ENCODE results near the gene FAM174B. TPM values are rescaled to one million over a fixed set of nuclear protein-coding genes. Genes with fewer than 3 reads are reported as not detected.

The FAM174B gene
- total RNA-seq, 2 donors from 2014 or later: 5.7 to 7.0 TPM

GRCh38 chr15:92627014-92627413 lies 28.6 kb downstream of the FAM174B start:
- Mint-ChIP-seq H3K27ac (no peak overlapping the region), H3K4me1 (peaks cover 16% of the 10 kb centered on the region), H3K27me3 (no peaks in the 10 kb centered on the region), H3K9me3 (no peaks in the 10 kb centered on the region), H3K4me3 (no peak overlapping the region), H3K36me3 (ENCODE audit: low read depth) (peaks cover 4% of the 10 kb centered on the region)
- no peak for ATAC-seq (replicated peaks)

GRCh38 chr15:92625251-92625980 lies 30.2 kb downstream of the FAM174B start:
- peak overlapping the region; percentile 77 for H3K4me3 Mint-ChIP-seq
- peak overlapping the region; percentile 98 for H3K27ac Mint-ChIP-seq
- no peaks in the 10 kb centered on the region for H3K9me3 Mint-ChIP-seq
- no peaks in the 10 kb centered on the region for H3K27me3 Mint-ChIP-seq
- peaks cover 16% of the 10 kb centered on the region for H3K4me1 Mint-ChIP-seq
- peaks cover 4% of the 10 kb centered on the region for H3K36me3 Mint-ChIP-seq (ENCODE audit: low read depth)
- peak; percentile 90 for ATAC-seq (replicated peaks)

GRCh38 chr15:92624401-92624991 lies 31.1 kb downstream of the FAM174B start:
- H3K27me3 Mint-ChIP-seq: no peaks in the 10 kb centered on the region
- H3K36me3 Mint-ChIP-seq (ENCODE audit: low read depth): peaks cover 4% of the 10 kb centered on the region
- peaks cover 12% of the 10 kb centered on the region for H3K4me1 Mint-ChIP-seq
- peak overlapping the region; percentile 77 for H3K4me3 Mint-ChIP-seq
- no peaks in the 10 kb centered on the region for H3K9me3 Mint-ChIP-seq
- ATAC-seq (replicated peaks): no peak
- peak overlapping the region; percentile 98 for H3K27ac Mint-ChIP-seq

- Mint-ChIP-seq H3K27me3 (no peaks in the 10 kb centered on the region), H3K4me1 (peaks cover 12% of the 10 kb centered on the region), H3K4me3 (no peak overlapping the region), H3K36me3 (ENCODE audit: low read depth) (peaks cover 4% of the 10 kb centered on the region), H3K9me3 (no peaks in the 10 kb centered on the region), H3K27ac (peak overlapping the region; percentile 98)
- ATAC-seq (replicated peaks): no peak
These were observed 32.1 kb downstream of the FAM174B start for GRCh38 chr15:92623435-92623834.

GRCh38 chr15:92621972-92622533 lies 33.5 kb downstream of the FAM174B start:
- Mint-ChIP-seq H3K4me1 (peaks cover 12% of the 10 kb centered on the region), H3K27ac (peak overlapping the region; percentile 48), H3K36me3 (ENCODE audit: low read depth) (peaks cover 4% of the 10 kb centered on the region), H3K27me3 (no peaks in the 10 kb centered on the region), H3K9me3 (no peaks in the 10 kb centered on the region), H3K4me3 (peak overlapping the region; percentile 30)
- no peak for ATAC-seq (replicated peaks)

GRCh38 chr15:92620991-92621390 lies 34.6 kb downstream of the FAM174B start:
- no peak for ATAC-seq (replicated peaks)
- no peak overlapping the region for H3K27ac Mint-ChIP-seq
- H3K36me3 Mint-ChIP-seq (ENCODE audit: low read depth): peaks cover 4% of the 10 kb centered on the region
- H3K4me3 Mint-ChIP-seq: no peak overlapping the region
- H3K27me3 Mint-ChIP-seq: no peaks in the 10 kb centered on the region
- H3K4me1 Mint-ChIP-seq: peaks cover 12% of the 10 kb centered on the region
- no peaks in the 10 kb centered on the region for H3K9me3 Mint-ChIP-seq

GRCh38 chr15:92619145-92620101 lies 36.2 kb downstream of the FAM174B start:
- no peak for ATAC-seq (replicated peaks)

GRCh38 chr15:92617549-92618520 lies 37.7 kb downstream of the FAM174B start:
- ATAC-seq (replicated peaks): no peak

More at GRCh38 chr15:92619145-92620101, 36.2 kb downstream of the FAM174B start:
- H3K4me3 Mint-ChIP-seq: no peak overlapping the region
- no peaks in the 10 kb centered on the region for H3K27me3 Mint-ChIP-seq
- peak overlapping the region; percentile 12 for H3K27ac Mint-ChIP-seq
- H3K9me3 Mint-ChIP-seq: no peaks in the 10 kb centered on the region
- H3K4me1 Mint-ChIP-seq: no peaks in the 10 kb centered on the region
- no peaks in the 10 kb centered on the region for H3K36me3 Mint-ChIP-seq (ENCODE audit: low read depth)

GRCh38 chr15:92616621-92617548 lies 38.7 kb downstream of the FAM174B start:
- H3K4me3 Mint-ChIP-seq: no peak overlapping the region
- ATAC-seq (replicated peaks): no peak
- no peaks in the 10 kb centered on the region for H3K36me3 Mint-ChIP-seq (ENCODE audit: low read depth)
- no peaks in the 10 kb centered on the region for H3K4me1 Mint-ChIP-seq
- no peak overlapping the region for H3K27ac Mint-ChIP-seq
- no peaks in the 10 kb centered on the region for H3K9me3 Mint-ChIP-seq
- no peaks in the 10 kb centered on the region for H3K27me3 Mint-ChIP-seq

More at GRCh38 chr15:92617549-92618520, 37.7 kb downstream of the FAM174B start:
- Mint-ChIP-seq H3K4me1 (no peaks in the 10 kb centered on the region), H3K27me3 (no peaks in the 10 kb centered on the region), H3K4me3 (no peak overlapping the region), H3K9me3 (no peaks in the 10 kb centered on the region), H3K27ac (no peak overlapping the region), H3K36me3 (ENCODE audit: low read depth) (no peaks in the 10 kb centered on the region)

GRCh38 chr15:92614791-92615785 lies 40.5 kb downstream of the FAM174B start:
- no peaks in the 10 kb centered on the region for H3K27me3 Mint-ChIP-seq
- no peaks in the 10 kb centered on the region for H3K36me3 Mint-ChIP-seq (ENCODE audit: low read depth)
- H3K27ac Mint-ChIP-seq: no peak overlapping the region
- H3K4me3 Mint-ChIP-seq: no peak overlapping the region
- H3K4me1 Mint-ChIP-seq: no peaks in the 10 kb centered on the region
- no peak for ATAC-seq (replicated peaks)
- no peaks in the 10 kb centered on the region for H3K9me3 Mint-ChIP-seq

- Mint-ChIP-seq H3K4me1 (no peaks in the 10 kb centered on the region), H3K9me3 (no peaks in the 10 kb centered on the region), H3K36me3 (ENCODE audit: low read depth) (no peaks in the 10 kb centered on the region), H3K27me3 (no peaks in the 10 kb centered on the region), H3K27ac (no peak overlapping the region), H3K4me3 (no peak overlapping the region)
- no peak for ATAC-seq (replicated peaks)
These were observed 41.3 kb downstream of the FAM174B start for GRCh38 chr15:92614301-92614700.

- Mint-ChIP-seq H3K4me3 (no peak overlapping the region), H3K27me3 (no peaks in the 10 kb centered on the region), H3K9me3 (no peaks in the 10 kb centered on the region), H3K27ac (no peak overlapping the region), H3K36me3 (ENCODE audit: low read depth) (no peaks in the 10 kb centered on the region), H3K4me1 (no peaks in the 10 kb centered on the region)
- ATAC-seq (replicated peaks): no peak
These were observed 41.7 kb downstream of the FAM174B start for GRCh38 chr15:92613841-92614240.
